SK-N-SH (cell line): Measurements from ENCODE around the gene COX4I1. TPM values are rescaled to one million over a fixed set of nuclear protein-coding genes. Genes with fewer than 3 reads are reported as not detected.

Experiments used
- CTCF ChIA-PET: fragments of 300-600, 350-600 bp; formaldehyde crosslinking; extraction: SDS; loops from one replicate; lab custom pipeline; 2021; lab: Yijun Ruan, JAX
- POLR2A ChIA-PET: fragments of 350-600 bp; sonication (Branson Sonifier 250); formaldehyde crosslinking; extraction: SDS; loops from one replicate; lab custom pipeline; 2020; ENCODE audit warnings: antibody characterized with exemption, inconsistent platforms; lab: Yijun Ruan, JAX
- DNase-seq: peaks from one replicate; pipeline ENCODE4 v3.0.0; 2012
- H2AFZ ChIP-seq: fragments of 200-600 bp; sonication (generic); 2 replicates; pipeline ENCODE4 v1.8.1; 2016; ENCODE audit warnings: antibody characterized with exemption, mild to moderate bottlenecking, low read depth
- H3F3A ChIP-seq: fragments of 200-600 bp; sonication (generic); replicated peaks from 2 replicates; pipeline ENCODE3; 2016; ENCODE audit warnings: antibody characterized with exemption, mild to moderate bottlenecking; ENCODE audit not compliant: insufficient read depth
- H3K27ac ChIP-seq, 2 experiments: fragments of 200-500 bp in 1 of 2; fragments of 200-600 bp in 1 of 2; sonication (Bioruptor generic) in 1 of 2; sonication (generic), shearing (Covaris generic) in 1 of 2; 2 replicates each; pipeline versions ENCODE4 v1.5.1 to v1.6.1; 2014 to 2016; ENCODE audit warnings: low read depth in 2 of 2, inconsistent platforms in 1 of 2, low read length in 1 of 2, mild to moderate bottlenecking in 1 of 2, mixed read lengths in 1 of 2
- H3K27me3 ChIP-seq: fragments of 200-600 bp; sonication (generic), shearing (Covaris generic); 2 replicates; pipeline ENCODE4 v1.6.1; 2016; ENCODE audit warnings: mixed run types; ENCODE audit not compliant: insufficient read depth
- H3K36me3 ChIP-seq, 2 experiments: fragments of 200-500 bp in 1 of 2; fragments of 200-600 bp in 1 of 2; sonication (Bioruptor generic) in 1 of 2; sonication (generic) in 1 of 2; replicated peaks in 1 of 2; 2 replicates each; pipeline versions ENCODE3 to v1.5.1; 2014 to 2016; ENCODE audit warnings: low read length in 1 of 2, mild to moderate bottlenecking in 1 of 2; ENCODE audit not compliant: insufficient read depth in 2 of 2, control insufficient read depth in 1 of 2
- H3K4me1 ChIP-seq, 2 experiments: fragments of 200-500 bp in 1 of 2; fragments of 200-600 bp in 1 of 2; sonication (Bioruptor generic) in 1 of 2; sonication (generic), shearing (Covaris generic) in 1 of 2; 2 replicates each; pipeline versions ENCODE4 v1.5.1 to v1.6.1; 2014 to 2016; ENCODE audit warnings: low read depth in 1 of 2, low read length in 1 of 2, mixed run types in 1 of 2; ENCODE audit not compliant: insufficient read depth in 2 of 2, control insufficient read depth in 1 of 2
- H3K4me2 ChIP-seq: fragments of 200-600 bp; sonication (generic), shearing (Covaris generic); 2 replicates; pipeline ENCODE4 v1.6.1; 2017; ENCODE audit warnings: mixed run types
- H3K4me3 ChIP-seq, 2 experiments: fragments of 200-500 bp in 1 of 2; fragments of 200-600 bp in 1 of 2; sonication (Bioruptor generic) in 1 of 2; sonication (generic), shearing (Covaris generic) in 1 of 2; 2 replicates each; pipeline versions ENCODE4 v1.5.1 to v1.8.1; 2014 to 2016; ENCODE audit warnings: low read depth in 2 of 2, inconsistent platforms in 1 of 2, low read length in 1 of 2, mild to moderate bottlenecking in 1 of 2, mixed read lengths in 1 of 2, moderate library complexity in 1 of 2
- H3K79me2 ChIP-seq: fragments of 200-600 bp; sonication (generic); 2 replicates; pipeline ENCODE4 v1.8.1; 2017; ENCODE audit warnings: mild to moderate bottlenecking; ENCODE audit not compliant: insufficient read depth
- H3K9ac ChIP-seq: fragments of 200-600 bp; sonication (generic); 2 replicates; pipeline ENCODE4 v1.6.1; 2017; ENCODE audit warnings: mixed run types
- H3K9me2 ChIP-seq: fragments of 200-600 bp; sonication (generic); 2 replicates; pipeline ENCODE4 v1.6.1; 2017; ENCODE audit warnings: mixed run types
- H3K9me3 ChIP-seq: fragments of 200-600 bp; sonication (generic); 2 replicates; pipeline ENCODE4 v1.6.1; 2017; ENCODE audit warnings: mixed run types, mild to moderate bottlenecking, moderate library complexity
- H4K20me1 ChIP-seq: fragments of 200-600 bp; sonication (generic); 2 replicates; pipeline ENCODE4 v1.6.1; 2017; ENCODE audit warnings: mild to moderate bottlenecking, mixed run types; ENCODE audit not compliant: insufficient read depth
- CHD2 ChIP-seq: fragments of 150-350 bp; IDR thresholded peaks from 2 replicates; pipeline ENCODE4 v1.6.1; 2018; ENCODE audit warnings: low read length; ENCODE audit not compliant: partially characterized antibody
- ELF1 ChIP-seq: IDR thresholded peaks from 2 replicates; pipeline ENCODE4 v1.4.0; 2012
- EP300 ChIP-seq, 2 experiments: IDR thresholded peaks; 2 replicates each; pipeline versions ENCODE4 v1.4.0 to v1.6.1; 2012; ENCODE audit warnings: borderline replicate concordance in 1 of 2, low read depth in 1 of 2, low read length in 1 of 2
- FOXM1 ChIP-seq: IDR thresholded peaks from 2 replicates; pipeline ENCODE4 v1.4.0; 2012; ENCODE audit warnings: low read depth, mild to moderate bottlenecking
- GABPA ChIP-seq: IDR thresholded peaks from 2 replicates; pipeline ENCODE4 v1.4.0; 2012; ENCODE audit warnings: low read depth, mild to moderate bottlenecking
- GATA2 ChIP-seq: sonication (generic); formaldehyde crosslinking; IDR thresholded peaks from 2 replicates; pipeline ENCODE4 v1.5.0; 2020; ENCODE audit warnings: mild to moderate bottlenecking, missing genetic modification reagents
- JUND ChIP-seq: IDR thresholded peaks from 2 replicates; pipeline ENCODE4 v1.4.0; 2012
- MXI1 ChIP-seq: IDR thresholded peaks from 2 replicates; pipeline ENCODE4 v1.6.1; 2012; ENCODE audit warnings: mild to moderate bottlenecking, low read depth, low read length, improper control_type of control experiment
- NFIC ChIP-seq: IDR thresholded peaks from 2 replicates; pipeline ENCODE4 v1.4.0; 2012; ENCODE audit warnings: borderline replicate concordance
- POLR2AphosphoS5 ChIP-seq: IDR thresholded peaks from 2 replicates; pipeline ENCODE4 v1.6.1; 2012; ENCODE audit warnings: low read depth, low read length
- RAD21 ChIP-seq: IDR thresholded peaks from 2 replicates; pipeline ENCODE4 v1.6.1; 2012; ENCODE audit warnings: mild to moderate bottlenecking, low read length
- REST ChIP-seq: IDR thresholded peaks from 2 replicates; pipeline ENCODE4 v1.6.1; 2012; ENCODE audit warnings: mild to moderate bottlenecking, low read depth, low read length, moderate library complexity
- RXRA ChIP-seq: IDR thresholded peaks from 2 replicates; pipeline ENCODE4 v1.4.0; 2012; ENCODE audit warnings: low read depth, mild to moderate bottlenecking, borderline replicate concordance
- WGBS: methylation state at CpG from one replicate; pipeline ENCODE4 v1.1.6; 2017; ENCODE audit warnings: low lambda C conversion rate; 5-methylcytosine and 5-hydroxymethylcytosine counted together
- polyA plus RNA-seq, 3 experiments: library from polyadenylated mRNA; depleted of rRNA; stranded (reverse); fragments of >200 nt; gene quantifications; 2 replicates each; pipeline ENCODE4 v1.2.3, GENCODE V29; 2012
- TF ChIP-seq, protein P1 (sequence below): fragments of 150-350 bp; IDR thresholded peaks from 2 replicates; pipeline ENCODE4 v1.6.1; 2017; ENCODE audit warnings: antibody characterized with exemption, low read length, low read depth, borderline replicate concordance

COX4I1 gene
- polyA plus RNA-seq, 1 of the 3 experiments (the other 2 are of a cell fraction), result 1,294 TPM

DNA sequence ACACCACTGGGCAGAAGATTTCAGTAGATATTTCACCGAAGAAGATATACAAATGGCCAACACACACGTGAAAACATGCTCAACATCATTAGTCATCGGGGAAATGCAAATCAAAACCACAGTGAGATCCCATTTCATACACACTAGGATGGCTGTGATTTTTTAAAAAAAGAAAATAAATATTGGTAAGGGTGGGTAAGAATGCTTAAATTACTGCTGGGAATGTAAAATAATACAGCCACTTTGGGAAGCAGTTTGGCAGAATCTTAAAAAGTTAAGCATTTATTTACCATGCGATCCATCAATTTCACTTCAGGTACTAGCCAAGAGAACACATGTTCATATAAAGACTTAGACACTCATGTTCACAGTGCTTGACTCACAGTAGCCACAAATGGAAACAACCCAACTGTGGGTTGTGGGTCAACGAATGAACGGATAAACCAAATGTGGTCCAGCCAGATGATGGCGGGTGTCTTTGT, 42.1 kb upstream of the COX4I1 start:
- Histone ChIP-seq H3K9me3 (no peaks in the 10 kb centered on the region), H3K9ac (no peak overlapping the region), H3K4me2 (no peak overlapping the region), H3K4me3 (no peak overlapping the region)
- WGBS, result 56% methylated on average over 7 of the region's 7 CpGs
- ChIA-PET CTCF (no interaction called here), POLR2A (no interaction called here)
- TF ChIP-seq CHD2, result no peak
- no peak for TF ChIP-seq RXRA
- no peak for TF ChIP-seq MXI1
- TF ChIP-seq JUND, result no peak
- TF ChIP-seq, protein P1, sequence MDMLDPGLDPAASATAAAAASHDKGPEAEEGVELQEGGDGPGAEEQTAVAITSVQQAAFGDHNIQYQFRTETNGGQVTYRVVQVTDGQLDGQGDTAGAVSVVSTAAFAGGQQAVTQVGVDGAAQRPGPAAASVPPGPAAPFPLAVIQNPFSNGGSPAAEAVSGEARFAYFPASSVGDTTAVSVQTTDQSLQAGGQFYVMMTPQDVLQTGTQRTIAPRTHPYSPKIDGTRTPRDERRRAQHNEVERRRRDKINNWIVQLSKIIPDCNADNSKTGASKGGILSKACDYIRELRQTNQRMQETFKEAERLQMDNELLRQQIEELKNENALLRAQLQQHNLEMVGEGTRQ, result no peak
- no peak for TF ChIP-seq ELF1
- no peak for TF ChIP-seq POLR2AphosphoS5
- no peak for TF ChIP-seq RAD21
- TF ChIP-seq EP300 (IDR thresholded peaks at IDR 0.05; ENCODE audit: borderline replicate concordance in 1 of 2, low read depth in 1 of 2, low read length in 1 of 2), result no peak
- no peak for TF ChIP-seq GATA2 (CRISPR knock-in tag)
- no peak for TF ChIP-seq REST
- TF ChIP-seq NFIC, result no peak
- TF ChIP-seq, all 33 proteins: peak for 0
- no peak for DNase-seq
- Histone ChIP-seq H2AFZ (no peak overlapping the region), H4K20me1 (no peaks in the 10 kb centered on the region), H3K27me3 (peaks cover 6% of the 10 kb centered on the region; the same call in 1 of the 2 replicates), H3K4me1 (no peaks in the 10 kb centered on the region; a peak in 1 of 4 replicates), H3K79me2 (no peaks in the 10 kb centered on the region), H3K27ac (no peak overlapping the region), H3F3A (peaks cover 8% of the 10 kb centered on the region), H3K9me2 (no peaks in the 10 kb centered on the region), H3K36me3 (no peaks in the 10 kb centered on the region)

DNA sequence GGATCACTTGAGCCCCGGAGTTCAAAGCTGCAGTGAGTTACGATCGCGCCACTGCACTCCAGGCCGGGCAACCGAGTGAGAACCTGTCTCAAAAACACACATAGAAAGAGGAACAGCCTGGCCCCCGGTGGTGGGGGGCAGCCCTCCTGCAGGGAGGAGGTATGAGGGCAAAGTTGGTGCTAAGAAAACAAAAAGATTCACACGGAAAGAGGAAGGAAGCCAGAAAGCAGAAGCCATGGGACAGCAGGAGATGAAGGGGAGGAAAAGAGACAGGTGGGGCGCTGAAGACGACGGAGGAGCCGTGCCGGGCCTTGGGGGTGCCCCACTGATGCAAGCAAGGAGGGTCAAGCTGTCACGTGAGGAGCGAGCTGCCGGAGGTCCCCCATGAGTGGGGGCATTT, 40.4 kb upstream of the COX4I1 start:
- H2AFZ ChIP-seq, result no peak overlapping the region
- no peak overlapping the region for H3K9ac ChIP-seq
- H3F3A ChIP-seq, result peaks cover 8% of the 10 kb centered on the region
- H3K4me3 ChIP-seq, result no peak overlapping the region
- no peak for DNase-seq
- H3K79me2 ChIP-seq, result no peaks in the 10 kb centered on the region
- H3K27ac ChIP-seq, result no peak overlapping the region
- no peaks in the 10 kb centered on the region for H3K36me3 ChIP-seq
- H4K20me1 ChIP-seq, result no peaks in the 10 kb centered on the region
- no peak overlapping the region for H3K4me2 ChIP-seq
- no peaks in the 10 kb centered on the region for H3K9me3 ChIP-seq
- 63% methylated on average over 16 of the region's 16 CpGs for WGBS
- no peaks in the 10 kb centered on the region for H3K4me1 ChIP-seq
- no peaks in the 10 kb centered on the region for H3K9me2 ChIP-seq
- ChIA-PET POLR2A (no interaction called here), CTCF (interaction anchor here (1.4 kb wide), 1 partner anchor 35 kb away, joined by 3 read pairs; no protein-coding TSS in a partner anchor)
- TF ChIP-seq RXRA (no peak), NFIC (no peak), GABPA (no peak), FOXM1 (no peak)
- peaks cover 6% of the 10 kb centered on the region; the same call in 1 of the 2 replicates for H3K27me3 ChIP-seq
